Fibroblast of skin of back (primary cell): ENCODE results near the gene PDS5A.
"Not testable (repeated sequence)": the region's sequence is repeated elsewhere in the genome, so short reads cannot be mapped to it uniquely, and the experiment has no call there.

Source experiments
- DNase-seq: peaks from one replicate; pipeline ENCODE4 v3.0.0-alpha.2; 2013

The PDS5A gene

GRCh38 chr4:39834269-39834668 lies 143.4 kb downstream of the PDS5A start:
- peak; percentile 69 for DNase-seq

GRCh38 chr4:39825741-39826231 lies 151.9 kb downstream of the PDS5A start:
- DNase-seq = no peak

DNA sequence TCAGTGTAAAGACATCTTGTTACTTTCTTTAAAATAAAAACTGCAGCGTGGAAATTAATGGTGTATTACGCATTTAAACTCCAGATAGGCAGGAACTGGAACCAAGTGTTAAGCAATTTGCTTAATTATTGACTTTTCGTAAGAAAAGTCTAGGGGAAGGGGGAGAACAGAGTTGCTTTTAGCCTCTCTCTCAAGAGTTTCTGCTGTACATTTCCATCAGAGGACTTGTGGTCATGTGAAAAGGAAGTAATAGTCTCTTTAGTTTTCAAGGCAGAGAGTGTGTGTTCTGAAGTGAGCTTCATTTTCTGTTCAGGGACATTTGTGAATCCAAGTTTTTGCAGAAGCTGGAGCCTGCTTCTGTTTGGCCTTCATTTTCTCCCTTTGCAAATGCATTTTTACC lies 152.6 kb downstream of the PDS5A start:
- no peak for DNase-seq

GRCh38 chr4:39823191-39823590 lies 154.5 kb downstream of the PDS5A start:
- DNase-seq = peak; percentile 63

- DNase-seq = no peak
Measured at GRCh38 chr4:39822662-39823061, 155.0 kb downstream of the PDS5A start.

DNA sequence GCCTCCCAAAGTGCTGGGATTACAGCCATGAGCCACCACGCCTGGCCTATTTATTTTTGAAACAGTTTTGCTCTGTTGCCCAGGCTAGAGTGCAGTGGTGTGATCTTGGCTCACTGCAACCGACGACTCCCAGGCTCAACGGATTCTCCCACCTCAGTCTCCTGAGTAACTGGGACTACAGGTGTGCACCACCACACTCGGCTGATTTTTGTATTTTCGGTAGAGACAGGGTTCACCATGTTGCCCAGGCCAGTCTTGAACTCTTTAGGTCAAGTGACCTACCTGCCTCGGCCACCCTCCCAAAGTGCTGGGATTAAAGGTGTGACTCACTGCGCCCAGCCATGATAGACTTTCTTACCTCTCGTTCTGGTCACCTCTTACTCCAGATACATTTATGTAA lies 155.8 kb downstream of the PDS5A start:
- no peak for DNase-seq

GRCh38 chr4:39820186-39820585 lies 157.5 kb downstream of the PDS5A start:
- no peak for DNase-seq

- no peak for DNase-seq
Measured at GRCh38 chr4:39818646-39819045, 159.1 kb downstream of the PDS5A start.

DNA sequence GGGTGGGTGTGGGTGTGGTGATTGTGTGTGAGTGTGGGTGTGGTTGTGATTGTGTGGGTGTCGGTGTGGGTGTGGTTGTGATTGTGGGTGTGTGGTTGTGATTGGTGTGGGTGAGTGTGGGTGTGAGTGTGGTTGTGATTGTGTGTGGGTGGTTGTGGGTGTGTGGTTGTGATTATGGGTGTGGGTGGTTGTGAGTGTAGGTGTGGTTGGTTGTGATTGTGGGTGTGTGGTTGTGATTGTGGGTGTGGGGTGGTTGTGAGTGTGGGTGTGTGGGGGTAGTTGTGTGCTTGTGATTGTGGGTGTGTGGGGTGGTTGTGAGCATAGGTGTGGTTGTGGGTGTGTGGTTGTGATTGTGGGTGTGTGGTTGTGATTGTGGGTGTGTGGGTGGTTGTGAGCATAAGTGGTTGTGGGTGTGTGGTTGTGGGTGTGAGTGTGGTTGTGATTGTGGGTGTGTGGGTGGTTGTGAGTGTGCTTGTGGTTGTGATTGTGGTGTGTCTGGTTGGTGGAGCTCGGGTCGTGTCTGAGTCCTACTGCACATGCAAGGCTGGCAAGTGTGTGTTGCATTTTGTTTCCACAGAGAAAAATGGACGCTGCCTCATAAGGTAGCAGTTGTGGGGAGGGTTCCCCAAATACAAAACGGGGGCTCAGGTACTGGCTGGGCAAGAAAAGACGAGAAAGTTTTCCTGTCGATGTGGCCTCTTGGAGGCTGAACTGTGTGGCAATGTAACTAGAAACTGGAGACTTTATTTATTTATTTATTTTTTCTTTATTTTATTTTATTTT lies 163.1 kb downstream of the PDS5A start:
- DNase-seq = no peak

GRCh38 chr4:39813761-39814160 lies 163.9 kb downstream of the PDS5A start:
- DNase-seq = not testable (repeated sequence)

DNA sequence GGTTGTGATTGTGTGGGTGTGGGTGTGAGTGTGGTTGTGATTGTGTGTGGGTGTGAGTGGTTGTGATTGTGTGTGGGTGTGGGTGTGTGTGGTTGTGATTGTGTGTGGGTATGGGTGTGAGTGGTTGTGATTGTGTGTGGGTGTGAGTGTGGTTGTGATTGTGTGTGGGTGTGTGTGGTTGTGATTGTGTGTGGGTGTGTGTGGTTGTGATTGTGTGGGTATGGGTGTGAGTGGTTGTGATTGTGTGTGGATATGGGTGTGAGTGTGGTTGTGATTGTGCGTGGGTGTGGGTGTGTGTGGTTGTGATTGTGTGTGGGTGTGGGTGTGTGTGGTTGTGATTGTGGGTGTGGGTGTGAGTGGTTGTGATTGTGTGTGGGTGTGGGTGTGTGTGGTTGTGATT lies 164.7 kb downstream of the PDS5A start:
- DNase-seq = not testable (repeated sequence)

- DNase-seq = no peak
Measured at GRCh38 chr4:39812500-39812899, 165.2 kb downstream of the PDS5A start.

DNA sequence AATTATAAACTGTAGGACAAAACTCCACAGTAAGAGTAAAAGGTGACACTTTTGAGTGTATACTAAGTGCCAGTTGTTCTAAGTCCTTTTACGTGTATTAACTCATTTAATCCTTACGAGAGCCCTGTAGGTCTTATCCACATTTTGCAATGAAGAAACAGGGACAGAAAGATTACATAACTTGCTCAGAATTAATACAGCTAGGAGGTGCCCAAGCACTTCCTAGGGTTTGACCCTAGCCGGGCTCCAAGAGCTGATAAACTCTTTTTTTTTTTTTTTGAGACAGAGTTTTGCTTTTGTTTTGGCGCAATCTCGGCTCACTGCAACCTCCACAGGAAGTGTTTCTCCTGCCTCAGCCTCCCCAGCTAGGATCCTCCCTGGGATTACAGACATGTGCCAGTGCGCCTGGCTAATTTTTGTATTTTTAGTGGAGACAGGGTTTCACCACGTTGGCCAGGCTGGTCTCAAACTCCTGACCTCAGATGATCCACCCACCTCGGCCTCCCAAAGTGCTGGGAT lies 169.4 kb downstream of the PDS5A start:
- no peak for DNase-seq

DNA sequence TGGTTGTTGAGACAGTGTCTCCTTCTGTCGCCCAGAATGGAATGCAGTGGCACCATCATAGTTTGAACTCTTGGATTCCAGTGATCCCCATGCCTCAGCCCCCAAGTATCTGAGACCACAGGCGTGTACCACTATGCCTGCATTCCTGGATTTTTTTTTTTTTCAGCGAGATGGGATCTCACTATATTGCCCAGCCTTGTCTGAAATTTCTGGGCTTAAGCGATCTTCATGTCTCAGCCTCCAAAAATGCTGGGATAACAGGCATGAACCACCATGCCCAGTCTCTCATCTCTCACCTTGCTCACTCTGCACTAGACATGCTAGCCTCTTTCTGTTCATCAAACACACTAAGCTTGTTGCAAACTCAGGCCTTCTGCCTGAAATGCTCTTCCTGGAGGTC lies 175.7 kb downstream of the PDS5A start:
- DNase-seq = no peak

DNA sequence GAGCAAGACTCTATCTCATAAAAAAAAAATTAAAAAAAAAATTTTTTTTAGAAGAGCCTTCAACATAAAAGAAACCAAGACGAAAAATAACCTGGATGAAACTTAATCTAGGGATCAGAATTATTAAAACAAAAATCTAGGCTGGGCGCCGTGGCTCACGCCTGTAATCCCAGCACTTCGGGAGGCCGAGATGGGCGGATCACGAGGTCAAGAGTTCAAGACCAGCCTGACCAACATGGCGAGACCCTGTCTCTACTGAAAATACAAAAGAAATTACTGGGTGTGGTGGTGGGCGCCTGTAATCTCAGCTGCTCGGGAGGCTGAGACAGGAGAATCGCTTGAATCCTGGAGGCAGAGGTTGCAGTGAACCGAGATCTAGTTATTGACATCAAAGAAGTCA lies 184.7 kb downstream of the PDS5A start:
- not testable (repeated sequence) for DNase-seq

DNA sequence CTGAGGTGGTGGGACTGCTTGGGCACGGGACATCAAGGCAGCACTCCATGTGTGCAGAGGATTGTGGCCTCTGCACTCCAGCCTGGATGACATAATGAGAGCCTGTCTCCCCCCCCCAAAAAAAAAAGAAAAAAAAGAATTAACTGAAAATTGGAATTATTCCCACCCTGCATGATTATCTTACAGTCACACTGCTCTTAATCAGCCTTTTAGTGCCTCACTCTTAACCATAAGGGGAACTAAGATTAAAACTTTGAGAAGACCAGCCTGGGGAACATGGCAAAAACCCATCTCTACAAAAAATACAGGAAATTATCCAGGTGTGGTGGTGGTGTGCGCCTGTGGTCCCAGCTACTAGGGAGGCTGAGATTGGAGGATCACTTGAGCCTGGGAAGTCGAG lies 185.2 kb downstream of the PDS5A start:
- no peak for DNase-seq

GRCh38 chr4:39792128-39792527 lies 185.6 kb downstream of the PDS5A start:
- no peak for DNase-seq

- DNase-seq = no peak
Measured at GRCh38 chr4:39786838-39787237, 190.9 kb downstream of the PDS5A start.

GRCh38 chr4:39785083-39785482 lies 192.6 kb downstream of the PDS5A start:
- no peak for DNase-seq

GRCh38 chr4:39781988-39782387 lies 195.7 kb downstream of the PDS5A start:
- DNase-seq = not testable (repeated sequence)
